ENCODE data around the gene PTCRA. TPM values are rescaled to one million over a fixed set of nuclear protein-coding genes. Genes with fewer than 3 reads are reported as not detected.
"Not testable (repeated sequence)": the region's sequence is repeated elsewhere in the genome, so short reads cannot be mapped to it uniquely, and the experiment has no call there.

Gene PTCRA
- total and polyA plus RNA-seq, 2 of the 4 experiments (the other 2 are of a cell fraction), result not detected

DNA sequence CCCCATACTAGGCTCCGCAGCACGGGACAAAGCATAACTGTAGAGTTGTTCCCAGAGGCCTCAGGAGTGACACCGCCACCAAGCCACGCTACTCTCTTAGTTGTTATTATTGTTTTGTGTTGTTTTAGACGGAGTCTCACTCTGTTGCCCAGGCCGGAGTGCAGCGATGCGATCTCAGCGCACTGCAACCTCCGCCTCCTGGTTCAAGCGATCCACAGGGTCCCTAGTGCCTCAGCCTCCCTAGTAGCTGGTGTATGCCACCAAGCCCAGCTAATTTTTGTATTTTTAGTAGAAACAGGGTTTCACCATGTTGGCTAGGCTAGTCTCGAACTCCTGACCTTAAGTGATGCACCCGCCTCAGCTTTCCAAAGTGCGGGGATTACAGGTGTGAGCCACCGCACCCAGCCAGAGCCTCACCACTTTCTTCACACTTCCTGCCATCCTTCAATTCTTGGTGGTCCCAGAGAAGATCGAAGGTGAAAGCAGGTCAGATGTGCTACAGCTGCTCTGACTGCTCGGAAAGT is 24.6 kb upstream of the PTCRA start:
- no peak for DNase-seq
- no peaks in the 10 kb centered on the region for H3K9me3 ChIP-seq (ENCODE audit: control insufficient read depth, insufficient read depth, low read length)
- ChIA-PET POLR2A (ENCODE audit: unreplicated experiment) (no interaction called here), CTCF (interaction anchor here (0.6 to 1.3 kb wide), 2 partner anchors 157 to 230 kb away, joined by 3 read pairs; no protein-coding TSS in a partner anchor)
- BruUV-seq (replicated peaks), result no TSS peak
- H2BK120ac ChIP-seq (ENCODE audit: low read depth, low read length), result peak overlapping the region; percentile 9; the same call in 1 of the 2 replicates
- no peak overlapping the region for H2BK20ac ChIP-seq (ENCODE audit: low read depth, low read length)
- H3K18ac ChIP-seq (ENCODE audit: low read depth, low read length), result no peak overlapping the region
- peak overlapping the region; percentile 69 for H3K4ac ChIP-seq (ENCODE audit: low read depth, low read length)
- peak overlapping the region; percentile 75 to 85 for H4K8ac ChIP-seq (ENCODE audit: low read depth in 2 of 2, low read length in 2 of 2)
- 42% methylated on average over 8 of the region's 17 CpGs; no CpG with 5 or more reads in 1 of the 2 experiments for WGBS, 2 experiments (ENCODE audit: extremely low coverage in 2 of 2, insufficient read length in 1 of 2)
- intact Hi-C loops (cut with micrococcal nuclease) (loop anchor here (10.0 kb wide), 1 partner anchor 816 kb away; no protein-coding TSS in a partner anchor), dilution Hi-C loops (cut with HindIII; ENCODE audit: low sequenced_read_pairs, unreplicated experiment) (no loop called here), in situ Hi-C loops (cut with MboI; ENCODE audit: low sequenced_read_pairs) (loop anchor here (25.0 kb wide), 1 partner anchor 804 kb away; no protein-coding TSS in a partner anchor)
- H3K36me3 ChIP-seq (ENCODE audit: control insufficient read depth, insufficient read depth, low read length), result peaks cover 3% of the 10 kb centered on the region; the same call in 1 of the 2 replicates
- H3K23ac ChIP-seq (ENCODE audit: low read depth, low read length), result peak overlapping the region; percentile 10
- H3K4me1 ChIP-seq (ENCODE audit: control insufficient read depth, insufficient read depth, low read length), result peaks cover 3% of the 10 kb centered on the region; the same call in 1 of the 2 replicates
- peak overlapping the region; percentile 99 for H2AFZ ChIP-seq (replicated peaks; ENCODE audit: low read length, poor library complexity)
- peak overlapping the region; percentile 61 for H3K9ac ChIP-seq (ENCODE audit: low read depth, low read length)
- peak overlapping the region; percentile 64; the same call in 1 of the 2 replicates for H4K91ac ChIP-seq (ENCODE audit: insufficient read depth, low read depth, low read length)
- peak overlapping the region; percentile 52 for H2BK5ac ChIP-seq (ENCODE audit: low read depth, low read length, poor library complexity, severe bottlenecking)
- H2AK9ac ChIP-seq (replicated peaks; ENCODE audit: low read depth, low read length, poor library complexity), result peak overlapping the region; percentile 100
- 0 out of 2 replicates have a peak overlapping the region, but pooled peaks have one; percentile 3 for H2AK5ac ChIP-seq (ENCODE audit: low read depth, low read length)
- H3K4me2 ChIP-seq (ENCODE audit: low read depth, low read length), result peak overlapping the region; percentile 51
- H3K4me3 ChIP-seq (ENCODE audit: insufficient read depth, low read depth, low read length), result peak overlapping the region; percentile 66
- no peak for ATAC-seq (ENCODE audit: low read depth)
- no peak overlapping the region for H2BK15ac ChIP-seq (ENCODE audit: low read depth, low read length)
- peak overlapping the region; percentile 76; the same call in 1 of the 2 replicates for H3K14ac ChIP-seq (replicated peaks; ENCODE audit: low read depth, low read length)
- peaks cover 3% of the 10 kb centered on the region; the same call in 1 of the 2 replicates for H4K20me1 ChIP-seq (ENCODE audit: insufficient read depth, low read length)
- peak overlapping the region; percentile 5; the same call in 1 of the 2 replicates for H4K5ac ChIP-seq (ENCODE audit: low read depth, low read length)
- H3K79me1 ChIP-seq (ENCODE audit: low read depth in 1 of 2, low read length in 2 of 2), result peaks cover 6 to 7% of the 10 kb centered on the region in 2 experiments; a peak in 3 of 4 replicates
- H3K27me3 ChIP-seq (ENCODE audit: control insufficient read depth, insufficient read depth, low read length), result no peaks in the 10 kb centered on the region
- peak overlapping the region; percentile 87 for H3K27ac ChIP-seq (ENCODE audit: insufficient read depth, low read length)
- no peak overlapping the region for H3K56ac ChIP-seq (ENCODE audit: extremely low read depth, insufficient read depth, low read length)
- TF ChIP-seq POLR2A (IDR thresholded peaks at IDR 0.05; ENCODE audit: low read depth, low read length) (no peak), CEBPB (IDR thresholded peaks at IDR 0.05; ENCODE audit: low read depth, low read length) (no peak), MAZ (IDR thresholded peaks at IDR 0.05; ENCODE audit: borderline replicate concordance, low read depth, low read length) (no peak)
- TF ChIP-seq, protein P1, sequence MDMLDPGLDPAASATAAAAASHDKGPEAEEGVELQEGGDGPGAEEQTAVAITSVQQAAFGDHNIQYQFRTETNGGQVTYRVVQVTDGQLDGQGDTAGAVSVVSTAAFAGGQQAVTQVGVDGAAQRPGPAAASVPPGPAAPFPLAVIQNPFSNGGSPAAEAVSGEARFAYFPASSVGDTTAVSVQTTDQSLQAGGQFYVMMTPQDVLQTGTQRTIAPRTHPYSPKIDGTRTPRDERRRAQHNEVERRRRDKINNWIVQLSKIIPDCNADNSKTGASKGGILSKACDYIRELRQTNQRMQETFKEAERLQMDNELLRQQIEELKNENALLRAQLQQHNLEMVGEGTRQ (IDR thresholded peaks at IDR 0.05; ENCODE audit: low read depth, low read length), result no peak
- H3K9me1 ChIP-seq (ENCODE audit: insufficient read depth, low read length), result no peaks in the 10 kb centered on the region

DNA sequence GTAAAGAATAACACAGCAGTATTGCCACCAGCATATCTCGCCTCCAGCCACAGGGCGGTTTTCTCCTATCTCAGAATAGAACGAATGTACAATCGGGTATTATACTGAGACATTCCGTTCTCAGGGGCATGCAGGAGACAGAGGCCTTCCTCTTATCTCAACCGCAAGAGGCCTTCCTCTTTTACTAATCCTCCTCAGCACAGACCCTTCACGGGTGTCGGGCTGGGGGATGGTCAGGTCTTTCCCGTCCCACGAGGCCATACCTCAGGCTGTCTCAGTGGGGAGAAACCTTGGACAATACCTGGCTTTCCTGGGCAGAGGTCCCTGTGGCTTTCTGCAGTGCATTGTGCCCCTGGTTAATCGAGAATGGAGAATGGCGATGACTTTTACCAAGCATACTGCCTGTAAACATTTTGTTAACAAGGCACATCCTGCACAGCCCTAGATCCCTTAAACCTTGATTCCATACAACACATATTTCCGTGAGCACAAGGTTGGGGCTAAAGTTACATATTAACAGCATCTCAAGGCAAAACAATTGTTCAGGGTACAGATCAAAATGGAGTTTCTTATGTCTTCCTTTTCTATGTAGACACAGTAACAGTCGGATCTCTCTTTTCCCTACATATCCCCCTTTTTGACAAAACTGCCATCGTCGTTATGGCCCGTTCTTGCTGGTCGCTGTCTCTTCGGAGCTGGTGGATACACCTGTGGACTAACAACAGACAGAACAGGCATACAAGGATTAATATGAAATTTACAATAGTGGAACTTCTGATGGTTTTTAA is 21.6 kb upstream of the PTCRA start:
- H3K27ac ChIP-seq (ENCODE audit: insufficient read depth, low read length); H3K4ac ChIP-seq (ENCODE audit: low read depth, low read length); H2AFZ ChIP-seq (replicated peaks; ENCODE audit: low read length, poor library complexity); H4K91ac ChIP-seq (ENCODE audit: insufficient read depth, low read depth, low read length); H3K9me3 ChIP-seq (ENCODE audit: control insufficient read depth, insufficient read depth, low read length); BruUV-seq (replicated peaks); H3K79me1 ChIP-seq (ENCODE audit: low read depth in 1 of 2, low read length in 2 of 2); H3K27me3 ChIP-seq (ENCODE audit: control insufficient read depth, insufficient read depth, low read length); H2BK20ac ChIP-seq (ENCODE audit: low read depth, low read length); H2BK5ac ChIP-seq (ENCODE audit: low read depth, low read length, poor library complexity, severe bottlenecking); POLR2A ChIA-PET (ENCODE audit: unreplicated experiment); H3K4me1 ChIP-seq (ENCODE audit: control insufficient read depth, insufficient read depth, low read length); H3K56ac ChIP-seq (ENCODE audit: extremely low read depth, insufficient read depth, low read length); H3K14ac ChIP-seq (replicated peaks; ENCODE audit: low read depth, low read length); H2AK5ac ChIP-seq (ENCODE audit: low read depth, low read length); H3K23ac ChIP-seq (ENCODE audit: low read depth, low read length); H2AK9ac ChIP-seq (replicated peaks; ENCODE audit: low read depth, low read length, poor library complexity); H4K20me1 ChIP-seq (ENCODE audit: insufficient read depth, low read length); H2BK15ac ChIP-seq (ENCODE audit: low read depth, low read length); H3K9me1 ChIP-seq (ENCODE audit: insufficient read depth, low read length); H3K18ac ChIP-seq (ENCODE audit: low read depth, low read length); H4K5ac ChIP-seq (ENCODE audit: low read depth, low read length); CTCF ChIA-PET; DNase-seq; H3K9ac ChIP-seq (ENCODE audit: low read depth, low read length); H3K36me3 ChIP-seq (ENCODE audit: control insufficient read depth, insufficient read depth, low read length); dilution Hi-C loops (cut with HindIII; ENCODE audit: low sequenced_read_pairs, unreplicated experiment); H3K4me3 ChIP-seq (ENCODE audit: insufficient read depth, low read depth, low read length); H2BK120ac ChIP-seq (ENCODE audit: low read depth, low read length); H3K4me2 ChIP-seq (ENCODE audit: low read depth, low read length); H4K8ac ChIP-seq (ENCODE audit: low read depth in 2 of 2, low read length in 2 of 2); ATAC-seq (ENCODE audit: low read depth): not testable (repeated sequence)
- in situ Hi-C loops (cut with MboI; ENCODE audit: low sequenced_read_pairs) (loop anchor here (25.0 kb wide), 1 partner anchor 807 kb away; no protein-coding TSS in a partner anchor), intact Hi-C loops (cut with micrococcal nuclease) (loop anchor here (10.0 kb wide), 1 partner anchor 819 kb away; no protein-coding TSS in a partner anchor)
- no CpG with 5 or more reads among the region's 19 CpGs for WGBS, 2 experiments (ENCODE audit: extremely low coverage in 2 of 2, insufficient read length in 1 of 2)
